Stimulated activated CD4-positive, alpha-beta T cell treated with anti-CD3 and anti-CD28 coated beads, Interleukin-2, amount 100 ng/mL, for 4 hours (primary cell): ENCODE data around the gene PRLH.

Source experiments
- DNase-seq: peaks from one replicate; pipeline ENCODE4 v3.0.0-alpha.2; 2020; ENCODE audit warnings: low read depth

PRLH gene

DNA sequence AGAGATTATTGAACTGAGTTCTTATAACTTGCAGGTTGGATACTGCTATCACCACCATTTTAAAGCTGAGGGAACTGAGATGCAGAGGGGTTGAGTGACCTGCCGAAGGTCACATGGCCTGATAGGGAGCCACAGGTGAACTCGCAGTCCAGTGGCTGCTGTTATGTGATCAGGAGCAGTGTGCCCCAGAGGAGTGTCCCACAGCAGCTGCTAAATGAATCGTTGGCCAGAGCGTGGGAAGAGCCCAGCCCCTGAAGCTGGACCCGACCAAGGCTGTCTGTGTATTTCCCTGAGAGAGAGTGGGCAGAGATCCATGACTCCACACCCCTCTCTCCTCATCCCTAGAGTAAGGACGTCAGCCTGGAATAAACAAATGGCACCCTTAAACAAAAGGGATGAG lies 26.7 kb upstream of the PRLH start:
- no peak for DNase-seq

DNA sequence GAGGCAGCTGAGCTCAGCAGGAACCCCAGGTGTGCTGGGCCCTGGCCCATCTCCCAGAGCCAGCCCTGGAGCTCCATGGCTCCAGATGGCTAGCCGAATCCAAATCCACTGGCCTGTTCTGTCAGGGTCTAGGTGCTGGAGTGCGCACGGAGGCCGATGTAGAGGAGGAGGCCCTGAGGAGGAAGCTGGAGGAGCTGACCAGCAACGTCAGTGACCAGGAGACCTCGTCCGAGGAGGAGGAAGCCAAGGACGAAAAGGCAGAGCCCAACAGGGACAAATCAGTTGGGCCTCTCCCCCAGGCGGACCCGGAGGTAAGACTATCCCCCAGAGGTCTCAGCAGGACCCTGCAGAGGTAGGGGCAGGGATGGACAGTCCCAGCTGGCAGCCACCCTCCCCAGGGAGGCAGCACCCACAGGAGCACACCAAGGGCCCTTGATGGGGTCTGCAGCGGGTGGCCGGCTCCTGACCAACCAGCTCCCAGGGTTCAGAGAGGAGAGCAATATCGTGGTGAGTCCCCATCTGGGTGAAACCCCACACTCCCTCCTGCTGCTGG lies 26.1 kb upstream of the PRLH start:
- DNase-seq = no peak

GRCh38 chr2:237540823-237541222 lies 25.6 kb upstream of the PRLH start:
- no peak for DNase-seq

GRCh38 chr2:237541243-237541642 lies 25.1 kb upstream of the PRLH start:
- no peak for DNase-seq

- DNase-seq = no peak
These were observed 24.2 kb upstream of the PRLH start for GRCh38 chr2:237542001-237542704.

DNA sequence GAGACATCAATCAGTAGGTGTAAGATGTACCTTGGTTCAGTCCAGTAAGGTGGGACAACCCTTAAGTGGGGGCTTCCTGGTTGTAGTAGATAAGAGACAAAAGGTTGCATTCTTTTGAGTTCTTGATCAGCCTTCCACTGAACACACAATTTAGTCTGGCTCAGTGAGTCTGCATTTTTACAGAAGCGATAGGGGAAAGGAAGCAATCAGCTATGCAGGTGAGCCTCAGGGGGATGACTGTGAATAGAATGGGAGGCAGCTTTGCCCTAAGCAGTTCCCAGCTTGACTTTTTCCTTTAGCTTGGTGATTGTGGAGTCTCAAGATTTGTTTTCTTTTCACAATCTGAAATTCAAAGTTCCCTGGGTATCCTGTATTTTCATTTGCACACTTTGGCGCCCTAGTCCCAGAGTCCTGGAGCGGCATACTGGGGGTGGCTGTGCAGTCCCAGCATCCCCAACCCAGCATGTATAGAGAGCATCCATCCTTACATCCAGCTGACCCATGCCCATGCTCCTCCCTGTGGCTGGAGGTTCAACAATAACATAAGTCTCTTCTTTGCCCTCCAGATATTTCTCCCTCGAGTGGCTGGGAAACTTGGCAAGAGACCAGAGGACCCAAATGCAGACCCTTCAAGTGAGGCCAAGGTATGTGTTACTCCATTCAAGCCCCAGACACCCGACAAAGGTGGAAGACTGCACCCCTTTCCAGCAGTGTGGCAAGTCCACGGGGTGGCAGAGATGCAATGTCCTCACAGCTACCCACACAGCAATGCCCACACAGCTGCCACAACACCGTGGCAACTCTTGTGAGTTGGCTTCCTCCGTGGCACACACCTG lies 20.1 kb upstream of the PRLH start:
- DNase-seq = no peak

DNA sequence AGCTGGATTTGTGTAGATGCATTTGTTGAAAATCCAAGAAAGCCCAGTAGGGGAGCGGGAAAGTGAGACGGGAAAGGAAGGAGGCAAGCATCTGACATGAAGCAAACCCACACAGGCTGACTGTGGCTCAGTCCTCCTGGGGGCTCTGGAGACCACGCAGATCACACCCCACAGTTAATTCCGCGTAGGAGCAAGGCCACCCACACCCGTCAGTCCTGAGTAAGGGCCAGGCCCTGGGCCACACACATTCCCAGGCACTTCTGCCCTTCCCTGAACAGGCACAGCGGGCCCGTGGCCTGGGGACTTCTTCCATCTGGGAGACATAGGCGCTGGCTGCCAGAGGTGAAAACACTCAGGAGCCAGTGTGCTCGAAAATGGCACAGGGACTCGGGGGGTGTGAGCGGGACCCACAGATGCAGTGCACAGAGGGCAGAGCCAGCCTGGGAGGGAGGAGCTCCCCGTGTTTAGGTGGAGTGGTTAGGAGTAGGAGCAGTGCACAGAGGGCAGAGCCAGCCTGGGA lies 19.4 kb upstream of the PRLH start:
- DNase-seq = no peak

DNA sequence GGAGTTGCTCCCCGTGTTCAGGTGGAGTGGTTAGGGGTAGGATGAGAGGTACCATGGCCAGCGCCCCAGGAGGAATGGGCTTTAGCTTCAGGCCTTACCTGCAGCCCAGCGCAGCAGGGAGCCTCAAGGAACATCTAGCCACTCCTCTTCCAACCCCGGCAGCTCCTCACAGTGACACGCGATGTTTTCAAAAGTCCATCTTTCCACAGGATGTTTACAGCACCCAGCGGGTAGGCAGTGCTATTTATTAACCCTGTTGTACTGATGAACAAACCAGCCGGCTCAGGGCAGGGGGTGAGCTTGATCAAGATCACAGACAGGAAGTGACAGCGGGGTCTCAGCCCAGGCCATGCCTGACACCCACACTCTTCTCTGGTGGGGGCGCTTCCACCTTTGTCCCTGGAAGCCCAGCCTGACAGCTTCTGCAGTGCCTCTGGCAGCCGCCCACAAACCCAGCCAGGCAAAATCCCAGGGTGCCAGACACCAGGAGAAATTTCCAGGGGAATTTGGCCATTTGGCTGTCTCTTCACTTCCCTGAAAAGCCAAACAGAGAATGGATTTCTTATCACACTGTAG lies 18.4 kb upstream of the PRLH start:
- no peak for DNase-seq

DNA sequence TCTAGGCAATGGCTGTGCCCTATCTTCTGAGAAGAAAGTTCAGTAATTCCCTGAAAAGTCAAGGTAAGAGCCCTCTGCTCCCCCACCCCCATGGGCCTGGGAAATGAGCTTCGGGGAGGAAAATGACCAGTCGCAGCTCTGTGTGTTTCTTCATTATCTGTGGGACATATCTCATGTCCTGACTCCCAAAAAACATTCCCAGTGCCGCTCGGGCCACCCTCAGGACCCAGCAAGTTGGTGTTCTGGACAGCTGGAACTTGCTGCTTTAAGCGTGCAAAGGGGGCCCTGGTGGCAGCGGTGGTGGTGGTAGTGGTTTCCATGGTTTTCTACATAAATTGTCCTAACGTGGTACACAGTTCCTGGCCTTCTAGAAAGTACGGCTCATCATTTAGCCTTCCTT lies 17.2 kb upstream of the PRLH start:
- no peak for DNase-seq

DNA sequence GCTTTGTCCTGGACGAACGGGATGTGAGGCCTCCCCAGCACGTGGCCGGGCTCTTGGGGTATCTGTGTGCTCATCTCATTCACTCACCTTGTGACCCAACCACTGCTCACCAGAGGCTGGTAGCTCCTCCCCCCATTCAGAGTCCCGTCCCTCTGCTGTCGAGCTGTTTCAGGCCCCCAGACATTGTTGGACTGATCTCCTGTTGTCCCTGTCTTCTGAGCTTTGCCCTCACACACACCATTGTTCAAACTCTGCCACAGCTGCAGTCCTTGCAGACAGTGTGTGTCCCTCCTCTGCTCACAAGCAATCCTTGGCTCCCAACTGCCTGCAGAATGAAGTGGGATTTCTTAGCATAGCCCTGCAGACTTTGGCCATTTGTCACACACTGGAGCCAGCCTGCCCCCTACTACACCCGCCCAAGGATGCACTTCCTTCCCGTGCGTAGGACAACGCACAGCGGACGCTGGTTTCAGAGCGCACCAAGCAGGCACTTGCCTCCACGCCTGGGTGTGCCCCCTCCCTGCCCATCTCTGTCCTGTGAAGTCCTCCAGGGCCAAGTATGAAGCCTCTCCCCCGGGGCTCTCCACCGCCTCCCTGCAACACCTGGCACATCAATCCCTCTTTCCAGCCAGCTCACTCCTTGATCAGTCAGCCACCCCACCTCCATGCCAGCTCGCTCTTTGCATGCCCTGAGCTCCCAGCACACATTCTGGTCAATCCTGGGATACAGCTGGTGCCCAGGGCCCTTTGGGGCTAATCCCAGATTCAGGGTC lies 16.5 kb upstream of the PRLH start:
- no peak for DNase-seq

- no peak for DNase-seq
These were observed 15.3 kb upstream of the PRLH start for GRCh38 chr2:237551071-237551574.

DNA sequence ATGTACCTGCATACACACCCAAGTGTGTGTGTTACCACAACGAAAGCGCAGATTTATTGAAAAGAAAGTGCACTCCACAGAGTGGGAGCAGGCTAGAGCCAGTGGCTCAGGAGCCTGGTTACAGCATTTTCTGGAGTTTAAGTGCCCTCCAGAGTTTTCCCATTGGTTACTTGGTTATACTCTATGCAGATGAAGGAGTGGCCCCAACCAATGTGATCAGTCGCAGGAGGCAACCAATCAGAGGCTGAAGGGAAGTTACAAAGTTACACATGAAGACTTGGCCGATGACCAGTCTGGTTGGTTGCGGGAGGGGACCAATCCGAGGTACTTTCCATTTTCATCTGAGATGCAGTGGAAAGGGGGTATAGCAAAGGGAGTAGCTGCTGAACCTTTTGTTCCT lies 13.5 kb upstream of the PRLH start:
- no peak for DNase-seq

- no peak for DNase-seq
These were observed 12.4 kb upstream of the PRLH start for GRCh38 chr2:237553948-237554347.

GRCh38 chr2:237555560-237555959 lies 10.8 kb upstream of the PRLH start:
- DNase-seq = no peak

- DNase-seq = peak; percentile 41
These were observed 9.4 kb upstream of the PRLH start for GRCh38 chr2:237556773-237557632.

DNA sequence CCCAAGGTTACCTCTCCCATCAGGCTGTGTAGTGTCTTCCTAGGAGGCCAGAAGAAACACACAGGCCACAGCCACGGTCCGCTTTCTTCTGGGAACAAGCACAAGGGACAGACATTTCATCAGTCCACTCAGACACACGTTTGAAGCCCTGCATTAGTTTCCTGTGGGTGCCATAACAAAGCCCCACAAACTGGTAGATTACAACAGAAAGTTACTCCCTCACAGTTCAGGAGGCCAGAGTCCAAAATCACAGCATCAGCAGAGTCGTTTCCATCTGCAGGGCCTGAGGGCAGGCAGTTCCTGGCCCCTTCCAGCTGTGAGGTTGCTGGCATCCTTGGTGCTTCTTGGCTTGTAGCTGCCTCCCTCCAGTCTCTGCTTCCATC lies 8.8 kb upstream of the PRLH start:
- no peak for DNase-seq

DNA sequence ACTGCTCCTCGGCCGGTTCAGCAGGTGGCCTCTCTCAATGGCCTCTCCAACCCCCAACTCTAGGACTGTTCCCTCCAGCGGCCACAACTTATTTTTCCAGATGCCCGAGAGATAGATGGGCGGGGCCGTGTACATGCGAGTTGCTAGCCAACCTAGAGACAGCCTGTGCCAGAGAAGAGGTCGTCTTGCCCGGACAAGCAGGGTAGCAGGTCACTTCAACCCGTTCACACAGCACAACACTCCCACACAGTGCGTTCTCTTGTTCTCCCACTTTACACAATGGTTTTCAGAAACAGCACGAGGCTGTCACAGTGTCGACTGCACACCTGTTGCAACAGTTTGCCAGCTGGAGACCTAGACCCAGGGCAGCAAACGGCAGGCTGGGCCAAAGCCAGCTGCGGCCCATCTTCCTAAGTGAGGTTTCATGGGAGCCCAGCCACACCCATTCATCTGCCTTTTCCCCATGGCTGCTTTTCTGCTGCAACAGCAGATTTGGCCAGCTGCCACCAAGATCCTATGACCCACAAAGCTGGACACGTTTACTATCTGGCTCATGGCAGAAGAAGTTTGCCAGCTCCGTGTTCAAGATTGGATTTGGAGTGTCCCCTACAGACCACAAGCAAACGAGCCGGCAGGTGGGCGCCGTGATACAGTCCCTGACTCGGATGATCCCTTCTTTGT lies 7.3 kb upstream of the PRLH start:
- no peak for DNase-seq

DNA sequence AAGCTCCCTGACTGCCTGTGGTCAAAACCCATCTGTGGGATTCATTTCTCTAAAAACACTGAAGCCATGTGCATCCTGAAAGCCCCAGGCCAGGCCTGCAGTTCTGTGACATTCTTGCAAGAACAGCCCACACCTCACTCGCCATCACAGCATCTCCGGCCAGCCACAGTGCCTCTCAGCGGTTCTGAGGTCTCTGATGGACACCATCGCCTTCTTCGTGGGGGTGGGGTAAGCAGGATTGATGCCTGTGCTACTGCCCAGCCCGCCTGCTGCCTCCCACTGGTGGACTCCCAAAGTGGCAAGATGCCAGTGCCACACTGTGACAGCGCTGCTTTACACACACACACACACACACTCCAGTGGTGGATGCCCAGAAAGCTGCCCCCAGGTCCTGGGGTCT lies 5.2 kb upstream of the PRLH start:
- no peak for DNase-seq

GRCh38 chr2:237563816-237564215 lies 2.6 kb upstream of the PRLH start:
- DNase-seq = no peak

DNA sequence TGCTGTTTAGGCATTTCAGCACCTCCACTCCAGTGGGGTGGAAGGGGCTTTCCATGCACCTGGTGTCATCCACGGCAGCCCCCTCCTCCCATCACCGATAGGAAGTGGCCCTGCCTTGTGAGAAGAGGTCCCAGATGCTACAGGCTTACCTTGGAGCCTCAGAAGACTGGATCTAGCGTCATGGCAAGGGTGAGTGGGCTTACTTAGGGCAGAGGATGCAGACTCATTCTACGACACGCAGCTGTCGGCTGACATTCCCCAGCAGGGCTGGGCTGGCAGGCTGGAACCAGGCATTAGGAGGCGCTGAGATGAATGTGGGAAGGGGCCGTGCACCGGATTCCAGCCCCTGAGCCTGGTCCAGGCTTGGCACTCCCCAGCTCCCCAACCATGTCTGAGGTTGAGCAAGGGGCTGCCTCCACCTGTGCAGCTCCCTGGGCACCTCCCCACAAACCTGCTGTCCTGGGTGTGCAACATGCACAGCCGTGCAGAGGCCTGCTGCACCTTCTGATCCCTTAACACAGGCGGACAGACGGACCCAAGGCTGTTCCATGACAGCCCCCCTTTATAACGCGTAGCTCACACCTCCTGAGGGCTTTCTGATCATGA lies 1.7 kb upstream of the PRLH start:
- no peak for DNase-seq
